Tibial artery (tissue), 4 donors: ENCODE results near the gene STK38.
A peak's percentile ranks its signal among the peaks of the same experiment; 100 is the strongest.

Source experiments
- DNase-seq, 2 donors: peaks; one replicate each; pipeline ENCODE4 v3.0.0-alpha.2; 2019
- H3K27ac ChIP-seq, 2 donors: fragments of 200-600 bp; sonication (generic) in 1 of 2; 1 replicate in 1 of 2; 2 replicates in 1 of 2; pipeline ENCODE4 v1.5.1; 2018 to 2019; ENCODE audit warnings: mild to moderate bottlenecking in 1 of 2
- H3K27me3 ChIP-seq, 2 donors: fragments of 200-600 bp; sonication (generic) in 1 of 2; one replicate each; pipeline versions ENCODE4 v1.5.1 to v1.6.0; 2016 to 2019
- H3K36me3 ChIP-seq, 3 donors: fragments of 200-600 bp; sonication (generic) in 2 of 3; one replicate each; pipeline ENCODE4 v1.5.1; 2016 to 2019; ENCODE audit warnings: mild to moderate bottlenecking in 2 of 3
- H3K4me1 ChIP-seq, 4 donors: fragments of 200-600 bp; sonication (generic) in 2 of 4; 1 replicate in 3 of 4; 2 replicates in 1 of 4; pipeline ENCODE4 v1.5.1; 2016 to 2019
- H3K4me3 ChIP-seq, 2 donors: fragments of 200-600 bp; sonication (generic) in 1 of 2; 1 replicate in 1 of 2; 2 replicates in 1 of 2; pipeline ENCODE4 v1.5.1; 2018 to 2019; ENCODE audit warnings: mild to moderate bottlenecking in 2 of 2
- H3K9me3 ChIP-seq, 3 donors: fragments of 200-600 bp; sonication (generic) in 1 of 3; one replicate each; pipeline ENCODE4 v1.5.1; 2016 to 2019
- intact Hi-C: fragments of 100-400 bp; cut with DNase I; formaldehyde crosslinking; loops from one replicate; pipeline ENCODE4 v1.15.0; 2023; ENCODE audit warnings: low total_unique reads
- TF ChIP-seq, protein P1 (sequence below), 2 experiments: fragments of 200-600 bp in 1 of 2; fragments of 450-650 bp in 1 of 2; IDR thresholded peaks; one replicate each; pipeline ENCODE4 v1.5.1; 2017 to 2019; ENCODE audit warnings: antibody characterized with exemption in 2 of 2, mild to moderate bottlenecking in 1 of 2, moderate library complexity in 1 of 2

STK38 gene

DNA sequence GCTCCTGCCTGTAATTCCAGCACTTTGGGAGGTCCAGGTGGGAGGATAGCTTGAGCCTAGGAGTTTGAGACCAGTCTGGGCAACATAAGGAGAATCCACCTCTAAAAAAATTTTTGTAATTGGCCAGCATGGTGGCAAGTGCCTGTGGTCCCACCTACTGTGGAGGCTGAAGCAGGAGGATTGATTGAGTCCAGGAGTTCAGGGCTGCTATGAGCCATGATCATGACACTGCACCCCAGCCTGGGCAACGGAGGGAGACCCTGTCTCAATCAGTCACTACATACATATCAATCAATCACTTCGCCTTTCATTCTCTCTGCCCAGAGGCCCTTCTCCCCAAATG is 1.1 kb upstream of the STK38 start:
- H3K4me3 ChIP-seq: no peak overlapping the region
- no peaks in the 10 kb centered on the region for H3K36me3 ChIP-seq
- H3K27me3 ChIP-seq: no peaks in the 10 kb centered on the region
- H3K4me1 ChIP-seq: peaks cover 0 to 32% (median 18%) of the 10 kb centered on the region in 4 donors
- TF ChIP-seq, protein P1, sequence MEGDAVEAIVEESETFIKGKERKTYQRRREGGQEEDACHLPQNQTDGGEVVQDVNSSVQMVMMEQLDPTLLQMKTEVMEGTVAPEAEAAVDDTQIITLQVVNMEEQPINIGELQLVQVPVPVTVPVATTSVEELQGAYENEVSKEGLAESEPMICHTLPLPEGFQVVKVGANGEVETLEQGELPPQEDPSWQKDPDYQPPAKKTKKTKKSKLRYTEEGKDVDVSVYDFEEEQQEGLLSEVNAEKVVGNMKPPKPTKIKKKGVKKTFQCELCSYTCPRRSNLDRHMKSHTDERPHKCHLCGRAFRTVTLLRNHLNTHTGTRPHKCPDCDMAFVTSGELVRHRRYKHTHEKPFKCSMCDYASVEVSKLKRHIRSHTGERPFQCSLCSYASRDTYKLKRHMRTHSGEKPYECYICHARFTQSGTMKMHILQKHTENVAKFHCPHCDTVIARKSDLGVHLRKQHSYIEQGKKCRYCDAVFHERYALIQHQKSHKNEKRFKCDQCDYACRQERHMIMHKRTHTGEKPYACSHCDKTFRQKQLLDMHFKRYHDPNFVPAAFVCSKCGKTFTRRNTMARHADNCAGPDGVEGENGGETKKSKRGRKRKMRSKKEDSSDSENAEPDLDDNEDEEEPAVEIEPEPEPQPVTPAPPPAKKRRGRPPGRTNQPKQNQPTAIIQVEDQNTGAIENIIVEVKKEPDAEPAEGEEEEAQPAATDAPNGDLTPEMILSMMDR (IDR thresholded peaks at IDR 0.05): no peak
- intact Hi-C loops: loop anchor here (5.0 to 10.0 kb wide), 2 partner anchors 44 to 124 kb away; partner anchors contain the start of gene SRSF3
- no peaks in the 10 kb centered on the region for H3K9me3 ChIP-seq
- no peak overlapping the region for H3K27ac ChIP-seq
- no peak for DNase-seq

DNA sequence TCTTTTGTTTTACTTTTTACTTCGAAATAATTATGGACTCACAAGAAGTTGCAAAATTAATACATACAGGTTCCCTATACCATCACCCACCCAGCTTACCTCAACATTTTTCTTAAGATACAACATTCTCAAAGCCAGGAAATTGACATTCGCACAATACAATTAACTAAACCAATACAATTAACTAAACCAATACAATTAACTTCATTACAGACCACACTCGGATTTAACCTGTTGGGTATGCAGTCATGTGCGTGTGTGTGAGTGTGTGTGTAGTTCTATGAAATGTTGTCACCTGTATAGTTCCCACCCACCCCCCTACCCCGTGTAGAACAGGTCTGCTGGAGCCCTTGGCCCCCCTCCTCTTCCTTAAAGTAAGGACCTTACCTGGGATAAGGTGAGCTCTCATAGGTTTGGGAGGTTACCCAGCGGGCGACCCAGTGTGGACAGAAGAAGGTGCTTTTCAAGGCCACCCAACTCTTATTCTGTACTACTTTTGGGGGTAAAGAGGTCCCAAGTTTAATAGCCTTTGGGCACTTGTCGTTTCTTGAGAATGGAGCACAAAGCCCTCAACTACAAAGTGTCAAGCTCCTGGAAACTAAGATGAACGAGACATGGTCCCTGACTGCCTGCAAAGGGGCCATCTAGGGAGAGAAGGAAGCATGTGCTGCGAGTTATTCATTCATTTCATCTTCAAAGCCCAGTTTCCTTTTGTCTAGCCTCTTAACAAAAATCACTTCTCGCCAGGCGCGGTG is 544 bp upstream of the STK38 start:
- H3K4me3 ChIP-seq: peak overlapping the region; percentile 67 to 87
- H3K4me1 ChIP-seq: peaks cover 0 to 34% (median 18%) of the 10 kb centered on the region in 4 donors
- no peaks in the 10 kb centered on the region for H3K27me3 ChIP-seq
- TF ChIP-seq, protein P1 (IDR thresholded peaks at IDR 0.05): no peak
- no peaks in the 10 kb centered on the region for H3K36me3 ChIP-seq
- peak overlapping the region; percentile 93 to 97 for H3K27ac ChIP-seq
- no peaks in the 10 kb centered on the region for H3K9me3 ChIP-seq
- DNase-seq: no peak
- intact Hi-C loops: loop anchor here (5.0 to 10.0 kb wide), 2 partner anchors 44 to 123 kb away; partner anchors contain the start of gene SRSF3

DNA sequence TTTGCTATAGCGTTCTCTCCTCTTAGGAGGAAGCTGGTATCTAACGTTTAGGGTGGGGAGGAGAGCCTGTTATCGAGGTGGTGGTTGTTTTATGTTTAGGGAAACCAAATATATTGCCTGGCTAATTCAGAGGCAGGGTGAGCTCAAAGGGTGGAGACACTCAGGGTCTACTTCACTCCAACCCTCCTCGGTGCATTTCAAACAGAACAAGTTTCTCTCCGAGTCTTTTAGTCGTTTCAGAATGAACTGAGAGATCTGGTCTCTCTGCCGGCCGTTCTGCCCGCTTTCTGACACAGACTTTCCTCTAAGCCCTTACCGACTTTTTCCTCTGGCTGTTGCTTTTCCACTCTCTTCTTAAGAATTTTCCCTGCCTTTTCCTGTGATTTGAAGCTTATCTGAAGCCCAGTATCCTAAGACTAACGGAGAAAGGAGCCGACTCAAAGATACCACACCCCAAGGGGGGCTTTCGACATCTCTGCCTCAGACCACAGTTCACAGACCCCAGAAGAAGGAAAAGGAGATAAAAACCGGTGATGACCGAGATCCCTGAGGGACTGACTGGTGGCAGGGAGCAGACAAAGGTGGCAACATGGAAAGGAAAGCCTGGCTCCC is 865 bp downstream of the STK38 start:
- Histone ChIP-seq H3K27ac (peak overlapping the region; percentile 93 to 97), H3K4me1 (peaks cover 0 to 40% (median 18%) of the 10 kb centered on the region in 4 donors), H3K9me3 (no peaks in the 10 kb centered on the region), H3K36me3 (no peaks in the 10 kb centered on the region), H3K27me3 (no peaks in the 10 kb centered on the region), H3K4me3 (peak overlapping the region; percentile 67 to 87)
- TF ChIP-seq, protein P1 (IDR thresholded peaks at IDR 0.05): no peak
- intact Hi-C loops: loop anchor here (5.0 to 10.0 kb wide), 2 partner anchors 46 to 122 kb away; partner anchors contain the start of gene SRSF3
- no peak for DNase-seq

GRCh38 chr6:36545767-36546307 is 1.4 kb downstream of the STK38 start:
- intact Hi-C loops: loop anchor here (5.0 to 10.0 kb wide), 2 partner anchors 46 to 121 kb away; partner anchors contain the start of gene SRSF3
- no peak for DNase-seq
- peak overlapping the region; percentile 67 to 87 for H3K4me3 ChIP-seq

GRCh38 chr6:36544228-36544627 is 3.1 kb downstream of the STK38 start:
- peaks cover 10 to 16% (median 12%) of the 10 kb centered on the region in 3 donors for H3K36me3 ChIP-seq
- intact Hi-C loops: loop anchor here (10.0 kb wide), 1 partner anchor 119 kb away; no protein-coding TSS in a partner anchor
- peaks cover 0 to 43% (median 18%) of the 10 kb centered on the region in 4 donors for H3K4me1 ChIP-seq
- H3K27ac ChIP-seq: no peak overlapping the region
- TF ChIP-seq, protein P1 (IDR thresholded peaks at IDR 0.05): no peak
- H3K27me3 ChIP-seq: no peaks in the 10 kb centered on the region
- DNase-seq: no peak
- no peak overlapping the region for H3K4me3 ChIP-seq
- no peaks in the 10 kb centered on the region for H3K9me3 ChIP-seq

More at GRCh38 chr6:36545767-36546307, 1.4 kb downstream of the STK38 start:
- Histone ChIP-seq H3K36me3 (peaks cover 0 to 4% (median 1%) of the 10 kb centered on the region in 3 donors), H3K9me3 (no peaks in the 10 kb centered on the region), H3K27ac (peak overlapping the region; percentile 93 to 97), H3K4me1 (peaks cover 0 to 43% (median 18%) of the 10 kb centered on the region in 4 donors), H3K27me3 (no peaks in the 10 kb centered on the region)
- TF ChIP-seq, protein P1 (IDR thresholded peaks at IDR 0.05): no peak
